WI38 (cell line): ENCODE results near the gene GSTM1.
"Not testable (repeated sequence)": the region's sequence is repeated elsewhere in the genome, so short reads cannot be mapped to it uniquely, and the experiment has no call there.

Experiments used
- H3K4me3 ChIP-seq: 2 replicates; pipeline ENCODE4 v1.5.1; 2011; ENCODE audit warnings: low read depth, mild to moderate bottlenecking, control low read depth, low read length
- TF ChIP-seq, protein P1 (sequence below): IDR thresholded peaks from 2 replicates; pipeline ENCODE4 v1.5.1; 2012; ENCODE audit warnings: low read depth, mild to moderate bottlenecking, control low read depth, low read length

The GSTM1 gene

DNA sequence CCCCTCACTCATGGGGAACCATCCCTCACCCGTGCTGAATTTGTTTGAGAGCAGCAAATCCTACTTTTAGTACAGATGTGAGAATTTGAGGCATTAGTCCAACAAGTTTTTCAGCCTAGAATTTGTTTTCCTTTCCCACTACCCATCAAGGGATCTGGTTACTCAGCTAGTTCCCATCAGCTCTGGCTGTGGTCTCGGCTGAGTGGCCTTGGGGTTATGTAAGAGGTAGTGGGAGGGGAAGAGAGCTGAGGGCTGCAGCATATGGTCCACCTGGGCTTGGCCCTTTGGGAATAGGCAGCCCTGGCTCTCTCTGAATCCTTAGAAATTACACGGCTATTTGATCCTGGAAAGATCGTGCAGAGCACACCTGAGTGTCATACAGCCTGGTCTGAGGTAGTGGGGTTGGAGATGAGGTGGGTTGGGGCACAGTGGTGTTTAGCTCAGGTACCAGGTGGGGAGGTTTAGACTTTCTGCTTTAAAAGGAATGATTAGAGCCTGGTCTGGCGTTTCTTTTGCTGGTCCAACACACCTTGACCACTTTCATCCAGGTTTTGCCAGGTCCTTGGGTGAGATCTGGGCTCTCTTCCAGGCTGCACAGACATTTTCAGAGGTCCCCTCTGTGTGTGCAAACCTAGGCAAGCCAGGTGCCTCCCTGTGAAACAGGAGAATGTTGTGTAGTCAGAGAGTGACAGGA is 27.5 kb upstream of the GSTM1 start:
- TF ChIP-seq, protein P1, sequence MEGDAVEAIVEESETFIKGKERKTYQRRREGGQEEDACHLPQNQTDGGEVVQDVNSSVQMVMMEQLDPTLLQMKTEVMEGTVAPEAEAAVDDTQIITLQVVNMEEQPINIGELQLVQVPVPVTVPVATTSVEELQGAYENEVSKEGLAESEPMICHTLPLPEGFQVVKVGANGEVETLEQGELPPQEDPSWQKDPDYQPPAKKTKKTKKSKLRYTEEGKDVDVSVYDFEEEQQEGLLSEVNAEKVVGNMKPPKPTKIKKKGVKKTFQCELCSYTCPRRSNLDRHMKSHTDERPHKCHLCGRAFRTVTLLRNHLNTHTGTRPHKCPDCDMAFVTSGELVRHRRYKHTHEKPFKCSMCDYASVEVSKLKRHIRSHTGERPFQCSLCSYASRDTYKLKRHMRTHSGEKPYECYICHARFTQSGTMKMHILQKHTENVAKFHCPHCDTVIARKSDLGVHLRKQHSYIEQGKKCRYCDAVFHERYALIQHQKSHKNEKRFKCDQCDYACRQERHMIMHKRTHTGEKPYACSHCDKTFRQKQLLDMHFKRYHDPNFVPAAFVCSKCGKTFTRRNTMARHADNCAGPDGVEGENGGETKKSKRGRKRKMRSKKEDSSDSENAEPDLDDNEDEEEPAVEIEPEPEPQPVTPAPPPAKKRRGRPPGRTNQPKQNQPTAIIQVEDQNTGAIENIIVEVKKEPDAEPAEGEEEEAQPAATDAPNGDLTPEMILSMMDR, result no peak
- no peak overlapping the region for H3K4me3 ChIP-seq

DNA sequence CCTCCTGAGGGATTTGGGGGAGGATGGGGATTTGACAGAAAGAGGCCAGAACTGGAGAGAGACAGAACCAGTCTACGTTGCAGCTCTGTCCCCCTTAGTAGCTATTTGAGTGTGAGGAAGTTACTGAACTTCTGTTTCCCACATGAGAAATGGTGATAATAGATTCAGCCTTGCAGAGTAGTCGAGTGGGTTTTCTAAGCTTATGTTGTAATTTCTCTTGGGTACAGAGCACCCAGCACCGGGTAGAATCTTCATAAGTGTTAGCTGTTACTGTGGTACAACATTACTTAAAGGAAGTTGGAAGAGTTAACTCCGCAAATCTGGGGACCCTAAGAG is 27.0 kb upstream of the GSTM1 start:
- H3K4me3 ChIP-seq, result not testable (repeated sequence)

DNA sequence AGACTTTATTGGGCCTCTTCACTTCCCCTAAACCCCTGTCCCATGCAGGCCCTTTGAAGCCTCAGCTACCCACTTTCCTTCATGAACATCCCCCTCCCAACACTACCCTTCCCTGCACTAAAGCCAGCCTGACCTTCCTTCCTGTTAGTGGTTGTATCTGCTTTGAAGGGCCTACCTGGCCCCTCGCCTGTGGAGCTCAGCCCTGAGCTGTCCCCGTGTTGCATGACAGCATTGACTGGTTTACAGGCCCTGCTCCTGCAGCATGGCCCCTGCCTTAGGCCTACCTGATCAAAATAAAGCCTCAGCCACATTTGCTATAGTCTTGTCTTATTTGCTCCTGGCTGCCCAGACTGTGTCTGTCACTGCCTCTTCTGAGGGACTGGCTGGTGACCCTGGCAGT is 26.2 kb upstream of the GSTM1 start:
- TF ChIP-seq, protein P1, result no peak
- H3K4me3 ChIP-seq, result no peak overlapping the region

DNA sequence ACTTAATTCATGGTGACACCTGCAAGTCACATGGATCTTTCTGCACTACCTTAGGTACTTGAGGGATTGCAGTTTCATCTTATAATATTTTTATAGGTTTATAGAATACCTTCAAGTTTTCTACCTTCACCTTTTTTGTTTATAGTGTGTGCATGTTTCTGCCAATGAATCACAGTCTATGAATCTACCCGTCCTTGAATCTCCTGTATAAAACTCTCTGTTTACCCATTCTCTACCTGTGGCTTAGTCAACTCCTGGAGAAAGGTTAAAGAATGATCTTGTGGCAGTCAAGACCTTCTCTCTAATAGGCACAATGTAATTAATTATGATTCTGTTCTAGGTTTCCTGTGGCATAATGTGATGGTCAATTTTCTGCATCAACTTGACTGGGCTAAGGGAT is 22.9 kb upstream of the GSTM1 start:
- TF ChIP-seq, protein P1, result no peak
- no peak overlapping the region for H3K4me3 ChIP-seq

DNA sequence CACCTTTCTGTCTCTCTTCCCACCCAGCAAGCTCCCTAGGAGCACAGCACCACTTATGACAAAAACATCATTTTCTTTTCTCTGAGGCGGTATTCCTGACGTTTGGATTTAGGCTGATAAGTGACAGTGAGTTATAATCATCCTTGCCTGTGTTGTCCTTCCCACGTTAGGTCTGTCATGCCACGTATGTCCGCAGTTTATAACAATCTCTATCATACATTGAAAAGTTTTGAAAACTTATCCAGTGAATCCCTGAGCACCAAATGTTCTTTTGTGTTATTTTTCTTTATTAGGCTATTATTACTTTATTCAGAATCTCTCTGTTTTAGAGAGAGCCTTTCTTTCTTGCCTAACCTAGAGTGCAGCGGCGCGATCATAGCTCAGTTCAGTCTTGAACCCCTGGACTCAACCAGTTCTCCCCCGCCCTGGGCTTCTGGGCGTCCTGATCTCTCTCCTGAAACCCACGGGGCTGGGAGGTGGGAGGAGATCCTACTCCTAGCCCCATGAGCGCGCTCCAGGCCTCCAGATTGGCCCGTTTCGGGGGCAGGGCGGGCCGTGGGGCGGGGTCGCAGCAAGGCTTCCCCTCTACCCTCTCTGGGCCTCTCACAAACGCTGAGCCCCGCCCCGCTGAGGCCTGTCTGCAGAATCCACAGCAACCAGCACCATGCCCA is 20.0 kb upstream of the GSTM1 start, which contains the start of gene GSTM2:
GSTM2 (plus strand) TSS at position 606 of the 671 bp plus-strand sequence; CDS start at position 665, 59 bp downstream.
- TF ChIP-seq, protein P1, result no peak
- H3K4me3 ChIP-seq, result peak within 1 kb of the TSS; percentile 62

DNA sequence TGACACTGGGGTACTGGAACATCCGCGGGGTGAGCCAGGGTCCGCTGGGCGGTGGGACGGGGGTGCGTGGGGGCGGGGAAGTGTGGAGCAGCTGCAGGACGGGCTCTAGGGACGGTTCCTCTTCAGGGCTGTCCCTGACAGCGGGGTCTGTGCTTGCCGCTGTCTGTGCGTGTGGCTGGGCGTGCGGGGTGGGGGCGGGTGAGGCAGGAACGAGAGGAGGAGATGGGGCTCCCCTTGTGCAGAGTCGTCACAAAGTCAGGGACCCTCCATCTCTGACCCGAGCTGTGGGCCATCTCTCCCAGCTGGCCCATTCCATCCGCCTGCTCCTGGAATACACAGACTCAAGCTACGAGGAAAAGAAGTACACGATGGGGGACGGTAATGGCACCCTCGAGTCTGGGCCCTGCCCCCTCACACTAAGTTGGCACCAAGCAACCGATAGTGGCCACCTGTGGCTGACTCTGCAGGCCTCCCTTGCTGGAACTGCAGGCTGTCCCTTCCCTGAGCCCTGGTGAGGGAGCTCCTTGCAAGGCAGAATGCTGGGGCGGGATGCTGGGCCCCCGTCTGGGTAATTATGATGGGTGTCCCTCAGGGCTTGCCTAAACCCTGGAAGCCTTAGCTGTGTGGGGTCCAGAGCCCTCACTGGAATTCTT is 19.4 kb upstream of the GSTM1 start:
- TF ChIP-seq, protein P1, result no peak
- peak overlapping the region; percentile 62 for H3K4me3 ChIP-seq

DNA sequence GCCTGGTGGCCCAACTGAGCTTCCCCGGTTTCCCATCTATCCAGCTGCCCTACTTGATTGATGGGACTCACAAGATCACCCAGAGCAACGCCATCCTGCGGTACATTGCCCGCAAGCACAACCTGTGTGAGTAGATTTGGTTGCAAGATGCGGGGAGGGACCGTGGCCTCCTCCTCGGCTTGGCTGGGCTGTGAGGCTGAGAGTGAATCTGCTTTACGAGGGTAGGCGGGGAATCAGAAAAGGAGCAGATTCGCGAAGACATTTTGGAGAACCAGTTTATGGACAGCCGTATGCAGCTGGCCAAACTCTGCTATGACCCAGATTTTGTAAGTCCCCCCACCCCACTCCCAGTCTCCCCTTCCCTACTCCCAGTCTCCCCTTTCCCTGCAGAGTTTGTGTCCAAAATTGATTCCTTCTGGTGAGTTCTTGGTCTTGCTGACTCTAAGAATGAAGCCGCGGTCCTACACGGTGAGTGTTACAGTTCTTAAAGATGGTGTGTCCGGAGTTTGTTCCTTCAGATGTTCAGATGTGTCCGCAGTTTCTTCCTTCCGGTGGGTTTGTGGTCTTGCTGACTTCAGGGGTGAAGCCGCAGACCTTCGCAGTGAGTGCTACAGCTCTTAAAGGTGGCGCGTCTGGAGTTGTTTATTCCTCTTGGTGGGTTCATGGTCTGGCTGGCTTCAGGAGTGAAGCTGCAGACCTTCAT is 18.2 kb upstream of the GSTM1 start:
- TF ChIP-seq, protein P1, result no peak

DNA sequence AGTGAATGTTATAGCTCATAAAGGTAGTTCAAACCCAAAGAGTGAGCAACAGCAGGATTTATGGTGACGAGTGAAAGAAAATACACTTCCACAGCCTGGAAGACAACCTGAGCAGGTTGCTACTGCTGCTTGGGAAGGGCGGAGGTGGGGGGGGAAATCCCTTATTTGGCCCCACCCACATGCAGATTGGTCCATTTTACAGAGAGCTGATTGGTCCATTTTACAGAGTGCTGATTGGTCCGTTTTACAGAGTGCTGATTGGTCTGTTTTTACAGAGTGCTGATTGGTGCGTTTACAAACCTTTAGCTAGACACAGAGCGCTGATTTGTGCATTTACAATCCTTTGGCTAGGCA is 17.7 kb upstream of the GSTM1 start:
- H3K4me3 ChIP-seq, result not testable (repeated sequence)

More for the DNA sequence above, 18.2 kb upstream of the GSTM1 start:
- no peak overlapping the region for H3K4me3 ChIP-seq
